Gastrocnemius medialis (tissue), 4 donors: Measurements from ENCODE around the gene CPNE5. TPM values are rescaled to one million over a fixed set of nuclear protein-coding genes. Genes with fewer than 3 reads are reported as not detected.

ENCODE experiments used
- ATAC-seq, 2 donors: fragments of 150-250 bp; one replicate each; pipeline ENCODE4 v1.9.1; 2016
- DNase-seq, 2 donors: peaks; one replicate each; pipeline ENCODE4 v3.0.0-alpha.2; 2019
- H3K27ac ChIP-seq, 4 donors: fragments of 200-600 bp; sonication (generic); 1 replicate in 1 of 4; 2 replicates in 3 of 4; pipeline ENCODE4 v1.5.1; 2016 to 2018; ENCODE audit warnings: mild to moderate bottlenecking in 2 of 4, moderate library complexity in 1 of 4
- H3K27me3 ChIP-seq, 3 donors: fragments of 200-600 bp; sonication (generic) in 2 of 3; 1 replicate in 1 of 3; 2 replicates in 2 of 3; pipeline versions ENCODE4 v1.5.1 to v1.6.0; 2016 to 2019; ENCODE audit warnings: mild to moderate bottlenecking in 1 of 3, moderate library complexity in 1 of 3
- H3K36me3 ChIP-seq, 2 donors: fragments of 200-600 bp; sonication (generic) in 1 of 2; one replicate each; pipeline ENCODE4 v1.5.1; 2017 to 2018
- H3K4me1 ChIP-seq, 2 donors: fragments of 200-600 bp; sonication (generic) in 1 of 2; one replicate each; pipeline ENCODE4 v1.5.1; 2016 to 2017; ENCODE audit warnings: mild to moderate bottlenecking in 2 of 2
- H3K4me3 ChIP-seq, 4 donors: fragments of 200-600 bp; sonication (generic) in 3 of 4; 1 replicate in 1 of 4; 2 replicates in 3 of 4; pipeline ENCODE4 v1.5.1; 2016 to 2019; ENCODE audit warnings: mild to moderate bottlenecking in 2 of 4
- H3K9me3 ChIP-seq, 3 donors: fragments of 200-600 bp; sonication (generic) in 2 of 3; 1 replicate in 1 of 3; 2 replicates in 2 of 3; pipeline ENCODE4 v1.5.1; 2016 to 2019
- CTCF ChIP-seq, 5 experiments: fragments of 450-650 bp in 3 of 5; fragments of 200-600 bp in 2 of 5; sonication (generic) in 2 of 5; IDR thresholded peaks in 4 of 5; conservative IDR thresholded peaks in 1 of 5; 1 replicate in 4 of 5; 2 replicates in 1 of 5; pipeline ENCODE4 v1.5.1; 2016 to 2019; ENCODE audit warnings: antibody characterized with exemption in 5 of 5, mild to moderate bottlenecking in 3 of 5, moderate library complexity in 3 of 5
- POLR2A ChIP-seq, 2 donors: fragments of 450-650 bp; IDR thresholded peaks; one replicate each; pipeline ENCODE4 v1.6.1; 2017; ENCODE audit warnings: antibody characterized with exemption in 2 of 2, mild to moderate bottlenecking in 2 of 2, moderate library complexity in 2 of 2
- in situ Hi-C, 4 donors: fragments of 200-750 bp; cut with MboI; loops; one replicate each; pipeline versions ENCODE4 v1.15.0 to v1.8.0; 2017; ENCODE audit warnings: low sequenced_read_pairs in 4 of 4
- intact Hi-C: fragments of 100-400 bp; cut with DNase I; formaldehyde crosslinking; loops from one replicate; pipeline ENCODE4 v1.15.1; 2023; ENCODE audit warnings: low total_unique reads
- total RNA-seq, 4 donors: library from RNA; depleted of rRNA; stranded (reverse); fragments of >200 nt; gene quantifications; one replicate each; pipeline versions ENCODE4 v1.1.0 to v1.2.3, GENCODE V29; 2016

CPNE5 gene
- total RNA-seq, 4 donors from 2014 or later = 0.11 TPM; not detected in 3

GRCh38 chr6:36703081-36703606 is 136.1 kb downstream of the CPNE5 start:
- TF ChIP-seq CTCF (IDR thresholded peaks at IDR 0.05 in 4 of 5, conservative IDR thresholded peaks at IDR 0.05 in 1 of 5) (no peak), POLR2A (IDR thresholded peaks at IDR 0.05) (no peak)
- DNase-seq = no peak
- intact Hi-C loops (no loop called here), in situ Hi-C loops (no loop called here)
- no peaks in the 10 kb centered on the region for H3K36me3 ChIP-seq
- H3K27ac ChIP-seq = no peak overlapping the region
- no peaks in the 10 kb centered on the region for H3K9me3 ChIP-seq
- no peak overlapping the region for H3K4me3 ChIP-seq
- no peaks in the 10 kb centered on the region for H3K27me3 ChIP-seq
- no peak for ATAC-seq
- no peaks in the 10 kb centered on the region for H3K4me1 ChIP-seq

- H3K9me3 ChIP-seq = no peaks in the 10 kb centered on the region
- no peak for DNase-seq
- no peak for ATAC-seq
- H3K27me3 ChIP-seq = no peaks in the 10 kb centered on the region
- in situ Hi-C loops = no loop called here
- H3K4me3 ChIP-seq = no peak overlapping the region
- TF ChIP-seq CTCF (IDR thresholded peaks at IDR 0.05 in 4 of 5, conservative IDR thresholded peaks at IDR 0.05 in 1 of 5) = no peak
- TF ChIP-seq POLR2A (IDR thresholded peaks at IDR 0.05) = no peak
- intact Hi-C loops = no loop called here
- H3K27ac ChIP-seq = no peak overlapping the region
- H3K36me3 ChIP-seq = no peaks in the 10 kb centered on the region
- no peaks in the 10 kb centered on the region for H3K4me1 ChIP-seq
These were observed 136.6 kb downstream of the CPNE5 start for GRCh38 chr6:36702656-36703055.

- ATAC-seq (no peak), DNase-seq (no peak)
- Histone ChIP-seq H3K4me3 (no peak overlapping the region), H3K4me1 (no peaks in the 10 kb centered on the region), H3K27me3 (no peaks in the 10 kb centered on the region), H3K36me3 (no peaks in the 10 kb centered on the region), H3K27ac (no peak overlapping the region), H3K9me3 (no peaks in the 10 kb centered on the region)
- in situ Hi-C loops = no loop called here
- TF ChIP-seq POLR2A (IDR thresholded peaks at IDR 0.05) (no peak), CTCF (IDR thresholded peaks at IDR 0.05 in 4 of 5, conservative IDR thresholded peaks at IDR 0.05 in 1 of 5) (no peak)
- intact Hi-C loops = no loop called here
These were observed 137.7 kb downstream of the CPNE5 start for GRCh38 chr6:36701401-36701991.

- DNase-seq = no peak
- no peaks in the 10 kb centered on the region for H3K36me3 ChIP-seq
- no peak overlapping the region for H3K27ac ChIP-seq
- H3K9me3 ChIP-seq = no peaks in the 10 kb centered on the region
- TF ChIP-seq CTCF (IDR thresholded peaks at IDR 0.05 in 4 of 5, conservative IDR thresholded peaks at IDR 0.05 in 1 of 5) = no peak
- TF ChIP-seq POLR2A (IDR thresholded peaks at IDR 0.05) = no peak
- no peak overlapping the region for H3K4me3 ChIP-seq
- in situ Hi-C loops = no loop called here
- intact Hi-C loops = no loop called here
- ATAC-seq = no peak
- no peaks in the 10 kb centered on the region for H3K4me1 ChIP-seq
- H3K27me3 ChIP-seq = no peaks in the 10 kb centered on the region
These were observed 138.4 kb downstream of the CPNE5 start for GRCh38 chr6:36700831-36701230.
